Tongue (tissue), 2 donors: ENCODE results near the gene PARS2. TPM values are rescaled to one million over a fixed set of nuclear protein-coding genes. Genes with fewer than 3 reads are reported as not detected.
A peak's percentile ranks its signal among the peaks of the same experiment; 100 is the strongest.

Experiments
- DNase-seq: peaks from one replicate; pipeline ENCODE4 v3.0.0-alpha.2; 2015
- total RNA-seq: library from RNA; depleted of rRNA; stranded (reverse); fragments of >200 nt; gene quantifications from one replicate; pipeline ENCODE4 v1.2.3, GENCODE V29; 2014

Gene PARS2
- total RNA-seq, 1 donor from 2014 or later, result 5.8 TPM

DNA sequence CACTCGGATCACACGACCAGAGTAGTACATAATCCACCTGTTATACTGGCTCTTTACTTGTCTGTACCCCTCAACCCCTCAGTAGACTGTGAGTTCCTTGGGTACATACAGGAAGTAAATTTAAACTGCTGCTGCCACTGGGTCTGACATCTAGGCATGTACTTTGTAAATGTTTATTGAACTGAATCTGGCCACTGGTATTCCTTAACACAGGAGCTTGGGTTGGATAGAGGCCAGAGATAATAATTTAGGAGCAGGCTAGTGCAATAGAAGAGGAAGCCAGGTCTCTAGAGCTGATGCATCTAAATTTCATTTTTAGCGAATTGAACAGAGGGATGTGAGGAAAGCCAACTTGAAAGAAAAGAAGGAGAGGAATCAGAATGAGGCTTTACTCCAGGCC lies 36.3 kb downstream of the PARS2 start:
- DNase-seq, result no peak

GRCh38 chr1:54724771-54725170 lies 39.6 kb downstream of the PARS2 start:
- DNase-seq, result no peak

GRCh38 chr1:54723985-54724384 lies 40.3 kb downstream of the PARS2 start:
- DNase-seq, result no peak

DNA sequence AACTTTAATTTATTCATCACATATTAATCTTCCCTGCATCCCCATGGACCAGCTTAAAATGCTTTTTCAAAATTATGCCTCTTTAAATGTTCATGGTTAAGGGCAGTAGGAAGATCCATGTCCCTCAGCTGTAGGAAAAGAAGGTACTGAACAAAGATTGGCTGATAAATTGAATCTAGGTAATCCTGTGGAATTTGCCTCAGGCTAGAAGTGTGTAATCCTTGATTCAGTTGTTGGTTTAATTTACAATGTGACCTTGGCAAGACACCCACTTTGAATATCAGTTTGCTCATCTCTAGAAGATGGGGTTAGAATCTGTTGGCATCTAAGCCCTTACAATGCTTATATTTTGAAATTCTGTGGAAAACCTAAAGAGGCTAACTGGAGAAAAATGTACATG lies 42.6 kb downstream of the PARS2 start:
- DNase-seq, result no peak

GRCh38 chr1:54716299-54717047 lies 47.9 kb downstream of the PARS2 start:
- DNase-seq, result no peak

DNA sequence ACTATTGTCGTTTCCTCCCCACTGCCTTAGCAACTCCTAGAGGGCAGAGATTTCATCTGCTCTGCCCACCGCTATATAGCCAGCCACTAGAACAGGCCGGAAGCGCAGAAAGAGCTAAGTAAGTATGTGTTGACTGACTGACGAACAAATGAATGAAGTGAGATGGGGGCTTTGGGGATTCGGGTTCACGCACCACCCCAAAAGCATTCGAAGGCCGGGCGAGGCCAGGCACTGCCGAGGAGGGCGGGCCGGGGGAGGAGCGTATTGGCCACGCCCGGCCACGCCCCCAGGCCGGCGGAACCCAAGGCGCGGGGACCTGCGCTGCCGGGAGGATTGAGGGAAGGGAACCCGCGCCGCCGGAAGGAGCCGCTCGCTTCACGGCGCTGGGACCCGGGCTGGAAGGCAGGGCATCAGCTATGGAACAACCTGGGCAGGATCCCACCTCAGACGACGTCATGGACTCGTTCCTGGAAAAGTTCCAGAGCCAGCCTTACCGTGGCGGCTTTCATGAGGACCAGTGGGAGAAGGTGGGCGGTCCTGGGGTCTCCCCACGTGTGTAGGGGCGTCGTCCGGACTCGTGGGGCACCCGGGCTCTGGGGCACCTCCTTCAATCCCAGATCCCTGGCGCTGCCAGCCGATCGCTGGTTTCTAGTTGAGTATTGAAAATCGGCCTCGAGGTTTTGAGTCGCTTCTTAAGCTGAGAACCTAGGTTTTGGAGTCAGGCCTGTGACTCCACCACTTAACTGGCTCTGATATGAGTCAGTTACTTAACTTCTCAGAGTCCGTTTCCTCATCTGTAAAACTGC lies 48.6 kb downstream of the PARS2 start, which contains the start of gene TTC4:
TTC4 (plus strand) TSS at position 369 of the 806 bp plus-strand sequence; CDS start at position 417, 48 bp downstream.
- peak; percentile 92 for DNase-seq

GRCh38 chr1:54714881-54715492 lies 49.3 kb downstream of the PARS2 start:
- DNase-seq, result no peak

- DNase-seq, result no peak
Observed at GRCh38 chr1:54711536-54711935, 52.8 kb downstream of the PARS2 start.

DNA sequence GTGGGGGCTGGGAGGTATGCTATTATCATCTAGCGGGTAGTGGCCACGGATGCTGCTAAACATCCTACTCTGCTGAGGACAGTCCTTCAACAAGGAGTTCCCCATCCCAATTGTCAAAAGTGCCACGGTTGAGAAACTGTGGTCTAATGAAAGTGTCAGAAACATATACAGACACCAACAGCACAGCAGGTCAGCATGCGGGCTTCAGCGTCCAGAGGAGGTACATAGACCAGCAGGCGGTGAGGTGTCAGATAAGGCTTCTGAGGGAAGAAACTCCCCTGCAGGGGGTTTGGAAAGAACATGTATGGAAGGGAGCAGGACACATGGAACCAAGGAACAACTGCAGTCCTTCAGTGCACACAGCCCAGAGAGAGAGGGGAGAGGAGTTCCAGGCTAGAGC lies 53.5 kb downstream of the PARS2 start:
- no peak for DNase-seq

- no peak for DNase-seq
Observed at GRCh38 chr1:54710434-54710833, 53.9 kb downstream of the PARS2 start.

GRCh38 chr1:54709547-54710292 lies 54.6 kb downstream of the PARS2 start:
- no peak for DNase-seq

DNA sequence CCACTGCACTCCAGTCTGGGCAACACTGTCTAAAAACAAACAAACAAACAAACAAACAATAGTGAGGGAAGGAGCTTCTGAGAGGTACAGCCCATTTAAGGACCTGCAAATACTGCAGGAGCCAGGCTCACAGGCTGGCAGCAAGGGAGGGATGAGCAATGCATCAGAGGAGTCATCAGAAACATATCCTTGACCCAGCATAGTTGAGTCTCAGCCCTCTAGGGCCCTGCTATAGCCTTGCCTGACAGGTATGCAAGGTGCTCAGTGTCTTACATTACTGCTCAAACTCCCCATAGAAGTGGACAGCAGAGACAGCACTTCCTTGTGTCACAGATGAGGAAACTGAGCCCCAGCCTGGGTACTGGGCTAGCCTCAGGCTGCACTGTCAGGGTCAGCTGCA lies 55.9 kb downstream of the PARS2 start:
- no peak for DNase-seq

Other genes starting within 250 kb of the PARS2 start
- 18.2 TPM for gene ACOT11, start 216.3 kb downstream of the PARS2 start, total RNA-seq
- not detected for gene FAM151A, start 141.0 kb downstream of the PARS2 start, total RNA-seq
- 4.2 TPM for gene MROH7, start 122.7 kb downstream of the PARS2 start, total RNA-seq
- 42.4 TPM for gene TTC4, start 48.7 kb downstream of the PARS2 start, total RNA-seq
- 8.7 TPM for gene TTC22, start 36.8 kb upstream of the PARS2 start, total RNA-seq
- gene DHCR24, start 122.7 kb upstream of the PARS2 start, total RNA-seq, result 22.5 TPM
- gene TMEM61, start 216.1 kb upstream of the PARS2 start, total RNA-seq, result not detected
- not detected for gene BSND, start 234.4 kb upstream of the PARS2 start, total RNA-seq